HG03066 (cell line): ENCODE data around the gene GNS.
A peak's percentile ranks its signal among the peaks of the same experiment; 100 is the strongest.
"Not testable (repeated sequence)": the region's sequence is repeated elsewhere in the genome, so short reads cannot be mapped to it uniquely, and the experiment has no call there.

Source experiments
- ATAC-seq: cut with Tn5 transposase; IDR thresholded peaks from one replicate; pipeline ENCODE4 v1.9.1; 2021; ENCODE audit warnings: low read depth; ENCODE audit not compliant: unreplicated experiment

Gene GNS

DNA sequence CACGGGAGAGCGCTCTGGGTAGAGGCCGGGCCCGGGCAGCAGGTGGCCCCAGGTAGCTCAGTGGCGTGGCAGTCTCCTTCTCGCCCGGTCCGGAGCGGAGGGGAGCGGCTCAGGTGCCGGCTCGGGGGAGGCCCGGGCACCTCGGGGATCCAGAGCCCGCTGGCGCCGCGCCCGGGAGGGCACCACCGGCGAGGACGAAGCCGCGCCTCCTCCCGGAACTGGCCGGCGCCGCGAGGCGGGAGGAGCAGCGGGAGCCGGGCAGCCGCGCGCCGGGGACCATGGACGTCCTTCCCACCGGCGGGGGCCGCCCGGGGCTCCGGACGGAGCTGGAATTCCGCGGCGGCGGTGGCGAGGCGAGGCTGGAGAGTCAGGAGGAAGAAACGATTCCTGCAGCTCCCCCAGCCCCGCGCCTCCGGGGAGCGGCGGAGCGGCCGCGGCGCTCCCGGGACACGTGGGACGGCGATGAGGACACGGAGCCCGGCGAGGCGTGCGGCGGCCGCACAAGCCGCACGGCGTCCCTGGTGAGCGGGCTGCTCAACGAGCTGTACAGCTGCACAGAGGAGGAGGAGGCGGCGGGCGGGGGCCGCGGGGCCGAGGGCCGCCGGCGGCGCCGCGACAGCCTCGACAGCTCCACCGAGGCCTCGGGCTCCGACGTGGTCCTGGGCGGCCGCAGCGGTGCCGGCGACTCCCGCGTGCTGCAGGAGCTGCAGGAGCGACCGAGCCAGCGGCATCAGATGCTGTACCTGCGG is 21.5 kb upstream of the GNS start:
- peak; percentile 51 for ATAC-seq

DNA sequence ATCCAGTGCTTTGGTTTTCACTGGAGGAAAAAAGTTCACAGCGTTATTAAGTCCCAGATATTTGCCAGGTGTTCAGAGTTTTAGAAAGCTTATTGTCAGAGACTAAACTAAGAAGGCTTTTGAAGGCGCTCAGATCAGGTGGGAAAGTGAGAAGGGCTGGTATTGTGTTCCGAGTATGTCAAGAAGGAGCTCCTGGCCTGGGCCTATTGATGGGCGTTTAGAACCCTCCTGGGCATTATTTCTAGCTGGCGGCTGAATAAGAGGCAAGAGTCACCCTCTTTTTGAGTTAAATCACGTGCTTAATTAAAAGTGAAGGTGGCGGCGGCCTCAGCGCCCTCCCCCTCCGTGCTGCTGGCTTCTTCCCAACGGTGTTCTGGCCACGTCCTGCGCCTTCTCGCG is 20.9 kb upstream of the GNS start:
- ATAC-seq, result peak; percentile 16

DNA sequence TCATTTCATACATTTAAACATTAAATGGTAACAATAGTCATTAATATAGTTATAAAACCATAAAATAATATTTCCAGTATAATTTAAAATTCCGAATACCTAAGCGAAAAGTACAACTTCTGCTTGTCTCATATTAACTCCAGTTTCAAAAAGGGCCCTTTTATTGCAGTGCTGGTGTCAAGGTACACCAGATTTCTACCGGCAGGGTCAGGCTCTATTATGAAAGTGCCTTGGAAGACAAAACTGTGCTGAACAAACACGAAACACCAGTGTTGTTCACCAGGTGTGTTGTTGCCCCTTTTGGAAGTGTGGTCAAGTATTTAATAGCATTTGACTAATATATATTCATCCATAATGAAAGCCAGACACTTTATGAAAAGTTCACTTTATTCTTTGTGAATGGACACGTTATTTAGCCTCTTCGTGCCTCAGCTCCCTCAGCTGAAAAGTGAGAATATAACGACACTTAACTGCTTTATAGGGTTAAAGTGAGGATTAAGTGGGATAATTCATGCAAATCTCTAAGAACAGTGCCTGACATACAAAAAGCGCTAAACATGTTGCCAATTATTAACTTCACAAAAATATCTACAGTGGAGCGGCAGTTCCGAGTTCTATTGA is 20.3 kb upstream of the GNS start:
- no peak for ATAC-seq

DNA sequence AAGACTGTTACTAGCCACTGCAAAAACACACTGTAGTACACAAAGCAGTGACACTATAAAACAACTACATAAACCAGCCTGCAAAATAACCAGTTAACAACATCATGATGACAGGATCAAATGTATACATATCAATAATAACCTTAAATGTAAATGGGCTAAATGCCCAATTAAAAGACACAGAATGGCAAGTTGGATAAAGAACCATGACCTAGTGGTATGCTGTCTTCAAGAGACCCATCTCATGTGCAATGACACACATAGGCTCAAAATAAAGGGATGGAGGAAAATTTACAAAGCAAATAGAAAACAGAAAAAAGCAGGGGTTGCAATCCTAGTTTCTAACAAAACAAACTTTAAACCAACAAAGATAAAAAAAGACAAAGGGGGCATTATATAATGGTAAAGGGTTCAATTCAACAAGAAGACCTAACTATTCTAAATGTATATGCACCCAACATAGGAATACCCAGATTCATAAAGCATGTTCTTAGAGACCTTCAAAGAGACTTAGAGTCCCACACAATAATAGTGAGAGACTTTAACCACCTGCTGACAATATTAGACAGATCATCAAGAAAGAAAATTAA is 16.0 kb upstream of the GNS start:
- not testable (repeated sequence) for ATAC-seq

DNA sequence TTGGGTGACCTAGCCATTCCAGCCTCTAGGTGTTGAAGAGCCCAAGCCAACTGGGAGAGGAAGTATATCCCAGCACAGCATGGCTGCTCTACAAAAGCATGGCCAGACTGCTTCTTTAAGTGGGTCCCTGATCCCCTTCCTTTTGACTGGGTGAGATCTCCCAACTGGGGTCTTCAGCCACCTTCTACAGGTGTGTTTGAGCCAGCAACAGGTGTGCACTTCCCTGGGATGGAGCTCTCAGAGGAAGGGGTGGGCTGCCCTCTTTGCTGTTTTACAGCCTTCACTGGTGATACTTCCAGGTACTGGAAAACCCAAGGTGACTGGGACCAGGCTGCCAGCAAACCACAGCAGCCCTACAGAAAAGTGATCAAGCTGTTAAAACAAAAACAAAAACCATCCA is 14.2 kb upstream of the GNS start:
- no peak for ATAC-seq

DNA sequence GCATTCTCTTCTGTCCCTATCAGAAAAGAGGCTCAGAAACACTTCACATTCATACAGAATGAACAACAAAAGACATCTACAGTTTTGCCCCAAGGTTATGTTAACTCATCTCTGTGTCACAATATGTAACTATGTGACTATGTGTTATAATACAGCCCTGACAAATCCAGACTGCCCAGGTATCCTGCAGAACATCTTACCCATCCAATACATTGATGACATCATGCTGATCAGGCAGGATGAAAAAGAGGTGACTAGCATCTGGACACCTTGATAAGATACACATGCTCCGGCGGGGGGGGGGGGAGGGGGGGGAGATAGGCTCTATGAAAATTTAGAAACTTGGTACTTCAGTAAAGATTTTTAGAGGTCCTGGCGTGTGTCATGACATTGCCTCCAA is 8.3 kb upstream of the GNS start:
- no peak for ATAC-seq

DNA sequence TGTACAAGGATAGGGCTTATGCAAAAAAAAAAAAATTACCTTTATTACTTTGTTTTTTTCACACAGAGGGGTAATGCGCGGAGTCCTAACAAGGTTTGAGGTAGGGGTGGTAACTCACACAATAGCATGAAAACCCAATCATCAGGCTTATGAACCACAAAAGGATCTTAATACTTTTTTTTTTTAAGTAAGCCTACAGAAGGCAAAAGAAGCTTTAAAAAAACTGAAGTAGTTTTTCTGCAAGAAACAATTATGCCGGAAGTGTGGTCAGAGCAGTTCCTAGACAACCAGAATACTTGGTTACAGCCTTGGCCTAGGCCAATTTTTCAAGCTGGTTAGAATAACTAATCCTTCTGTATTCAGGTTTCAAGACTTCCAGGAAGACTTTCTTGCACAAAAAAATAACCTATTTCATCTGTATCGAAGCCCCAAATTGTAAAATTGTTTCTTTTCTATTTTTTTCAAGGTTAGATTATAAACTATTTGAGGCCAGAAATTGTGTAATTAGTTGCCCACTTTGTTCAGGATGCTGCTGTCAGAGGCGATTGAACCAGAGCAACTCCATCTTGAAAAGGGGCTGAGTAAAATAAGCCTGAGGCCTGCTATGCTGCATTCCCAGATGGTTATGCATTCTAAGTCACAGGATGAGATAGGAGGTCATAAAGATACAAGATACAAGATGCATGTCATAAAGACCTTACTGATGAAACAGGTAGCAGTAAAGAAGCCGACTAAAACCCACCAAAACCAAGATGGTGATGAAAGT is 1.8 kb upstream of the GNS start:
- no peak for ATAC-seq

DNA sequence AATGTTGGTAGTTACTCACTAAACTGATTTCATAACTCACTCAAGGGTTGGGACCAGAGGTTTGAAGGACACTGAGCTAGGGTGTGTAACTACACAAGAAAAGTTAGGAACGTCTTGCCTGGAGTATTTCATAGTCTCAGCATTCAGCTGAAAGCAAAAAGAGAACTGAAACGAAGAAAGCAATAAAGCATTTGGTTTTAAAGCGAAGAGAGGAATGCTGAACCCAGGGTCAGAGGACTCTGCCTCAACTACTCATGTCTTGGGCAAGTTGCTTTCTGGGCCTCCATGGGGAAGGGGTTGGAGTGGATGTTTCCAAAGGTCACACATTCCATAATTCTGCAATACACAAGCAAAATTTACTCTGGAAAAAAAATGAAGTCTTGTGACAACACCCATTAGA is 1.4 kb downstream of the GNS start:
- no peak for ATAC-seq

DNA sequence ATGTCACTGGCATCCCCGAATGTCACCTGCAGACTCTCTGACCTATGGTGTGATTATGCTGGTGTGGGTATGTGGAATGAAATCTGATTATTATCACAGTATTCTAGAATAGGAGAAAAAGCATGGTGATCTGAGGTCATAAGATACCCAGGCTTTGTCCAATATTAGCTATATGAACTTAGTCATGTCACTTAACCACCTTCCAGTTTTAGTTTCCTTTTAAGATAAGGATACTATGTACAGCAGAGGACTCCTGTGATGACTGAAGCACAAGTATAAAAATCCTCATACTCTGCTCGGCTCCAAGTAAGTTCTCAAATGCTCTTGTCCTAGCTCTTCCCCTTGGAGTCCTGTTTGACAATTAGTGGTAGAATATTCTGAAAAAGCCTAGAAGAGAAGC is 2.8 kb downstream of the GNS start:
- ATAC-seq, result no peak

DNA sequence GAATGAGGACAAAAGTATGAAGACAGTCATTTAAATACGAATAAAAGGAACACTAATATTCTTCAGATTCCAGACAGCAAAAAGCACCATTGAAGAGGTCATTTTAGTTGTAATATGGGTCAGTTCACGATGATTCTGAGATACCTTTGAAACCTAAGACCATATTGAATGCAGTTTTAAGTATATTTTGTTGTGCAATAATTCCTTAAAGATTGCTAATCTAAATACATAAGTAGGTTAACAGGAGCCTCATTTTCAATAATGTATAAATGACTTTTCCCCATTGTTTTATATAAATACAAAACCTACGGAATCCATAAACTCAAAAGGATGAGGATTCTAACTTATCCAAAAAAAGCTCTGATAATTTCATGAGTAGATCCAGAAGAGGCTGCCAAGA is 5.8 kb downstream of the GNS start:
- ATAC-seq, result no peak

DNA sequence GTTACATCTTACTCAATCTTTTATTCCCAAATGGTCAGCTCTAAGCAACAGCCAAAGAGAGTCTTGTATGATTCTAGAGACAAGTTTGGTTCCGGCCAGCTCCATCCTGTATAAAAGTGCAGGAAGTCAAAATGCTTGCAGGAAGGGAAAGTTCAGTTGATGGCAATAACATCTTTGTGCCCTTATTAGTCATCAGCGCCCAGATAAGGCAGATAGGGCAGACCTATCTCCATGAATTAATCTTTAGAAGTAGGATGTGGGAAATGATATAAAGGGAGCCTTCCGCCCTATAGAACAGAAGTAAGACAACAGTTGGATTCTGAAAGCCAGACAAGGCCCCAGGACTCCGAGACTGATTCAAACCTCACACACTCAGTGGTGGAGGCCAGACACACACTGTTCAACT is 6.4 kb downstream of the GNS start:
- ATAC-seq, result no peak

DNA sequence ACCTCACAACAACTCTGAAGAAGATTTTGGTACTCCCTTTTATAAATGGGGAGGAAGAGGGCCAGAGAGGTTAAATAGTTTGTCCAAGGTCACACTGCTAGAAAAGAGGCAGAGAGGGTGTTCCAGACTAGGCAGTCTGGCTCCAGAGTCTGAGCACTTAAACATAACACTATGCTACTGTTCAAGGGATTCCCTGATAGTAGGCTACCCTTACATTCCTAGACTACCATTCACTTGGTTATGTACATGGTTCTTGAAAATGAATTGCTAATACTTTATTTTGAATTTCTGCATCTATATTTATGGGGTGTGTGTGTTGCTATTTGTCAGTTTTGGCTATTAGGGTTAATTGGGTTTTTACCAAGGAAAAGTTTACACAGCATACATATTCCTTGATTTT is 7.2 kb downstream of the GNS start:
- no peak for ATAC-seq

DNA sequence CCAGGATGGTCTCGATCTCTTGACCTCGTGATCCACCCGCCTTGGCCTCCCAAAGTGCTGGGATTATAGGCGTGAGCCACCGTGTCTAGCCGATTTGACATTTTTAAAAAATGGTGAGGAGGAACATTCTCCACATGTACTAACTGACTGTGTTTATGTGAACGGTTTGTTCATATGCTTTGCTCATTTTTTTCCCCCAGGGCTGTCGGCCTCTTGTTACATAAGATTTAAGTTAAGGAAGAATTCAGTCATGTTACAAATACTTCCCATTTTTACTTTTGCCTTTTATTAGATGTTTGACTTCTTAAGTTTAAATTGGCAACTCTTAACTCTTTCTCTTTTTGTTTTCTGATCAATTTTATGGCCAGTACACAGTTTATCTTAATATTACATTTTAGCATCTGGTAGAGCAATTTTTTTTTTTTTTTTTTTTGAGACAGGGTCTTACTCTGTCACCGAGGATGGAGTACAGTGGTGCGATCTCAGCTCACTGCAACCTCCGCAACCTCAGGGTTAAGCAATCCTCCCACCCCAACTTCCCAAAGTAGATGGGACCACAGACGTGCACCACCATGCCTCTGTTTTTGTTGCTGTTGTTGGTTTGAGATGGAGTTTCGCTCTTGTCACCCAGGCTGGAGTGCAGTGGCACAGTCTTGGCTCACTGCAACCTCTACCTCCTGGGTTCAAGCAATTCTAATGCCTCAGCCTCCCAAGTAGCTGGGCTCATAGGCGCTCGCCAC is 9.6 kb downstream of the GNS start:
- ATAC-seq, result no peak

DNA sequence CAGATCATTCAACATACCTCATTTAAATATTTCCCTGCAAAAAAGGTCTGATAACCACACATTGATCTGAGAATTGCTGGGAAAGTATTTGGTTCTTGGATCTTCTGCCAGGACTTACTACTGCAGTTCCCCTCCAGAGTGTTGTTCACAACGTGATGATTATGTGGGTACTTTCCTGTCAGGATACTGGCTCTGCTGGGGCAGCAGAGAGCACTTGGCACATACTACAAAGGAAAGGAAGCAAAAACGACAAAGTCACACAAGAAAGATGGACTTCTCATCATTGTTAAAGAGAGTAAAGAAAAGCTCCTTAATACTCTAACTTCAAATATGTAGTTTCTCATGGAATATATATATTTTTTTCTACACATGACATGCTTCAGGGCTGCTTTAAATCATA is 11.5 kb downstream of the GNS start:
- ATAC-seq, result no peak

DNA sequence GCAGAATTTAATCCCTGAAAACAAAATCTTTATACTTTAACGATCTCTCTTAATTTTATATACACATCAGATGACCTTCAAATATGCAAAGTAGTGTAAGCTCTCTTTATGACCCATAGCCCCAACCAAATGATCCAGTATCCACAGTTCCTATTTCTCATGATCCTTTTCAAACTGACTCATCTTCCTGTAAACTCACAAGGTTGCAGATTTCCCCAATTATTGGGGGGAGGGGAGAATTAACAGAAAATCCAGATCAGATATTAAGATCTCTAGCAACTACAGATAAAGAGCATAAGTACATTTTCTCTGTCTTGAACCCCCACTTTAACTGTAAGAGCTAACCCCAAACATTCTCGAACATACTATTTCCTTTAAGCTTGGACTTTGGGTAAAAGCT is 12.5 kb downstream of the GNS start:
- ATAC-seq, result no peak

DNA sequence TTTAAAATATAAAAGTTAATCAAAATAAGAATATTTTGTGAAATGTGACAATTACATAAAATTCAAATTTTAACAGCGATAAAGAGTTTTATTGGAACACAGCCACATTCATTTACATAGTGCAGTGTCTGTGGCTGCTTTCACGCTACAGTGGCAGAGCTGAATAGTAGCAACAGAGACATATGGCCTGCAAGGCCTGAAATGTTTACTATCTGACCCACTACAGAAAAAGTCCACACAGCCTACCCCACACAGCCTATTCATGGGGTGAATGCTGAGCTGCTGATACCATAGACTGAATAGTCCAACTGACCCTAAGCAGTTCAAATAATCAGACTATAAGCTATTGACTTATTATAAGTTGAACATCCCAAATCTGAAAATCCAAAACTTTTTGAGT is 13.2 kb downstream of the GNS start:
- no peak for ATAC-seq

DNA sequence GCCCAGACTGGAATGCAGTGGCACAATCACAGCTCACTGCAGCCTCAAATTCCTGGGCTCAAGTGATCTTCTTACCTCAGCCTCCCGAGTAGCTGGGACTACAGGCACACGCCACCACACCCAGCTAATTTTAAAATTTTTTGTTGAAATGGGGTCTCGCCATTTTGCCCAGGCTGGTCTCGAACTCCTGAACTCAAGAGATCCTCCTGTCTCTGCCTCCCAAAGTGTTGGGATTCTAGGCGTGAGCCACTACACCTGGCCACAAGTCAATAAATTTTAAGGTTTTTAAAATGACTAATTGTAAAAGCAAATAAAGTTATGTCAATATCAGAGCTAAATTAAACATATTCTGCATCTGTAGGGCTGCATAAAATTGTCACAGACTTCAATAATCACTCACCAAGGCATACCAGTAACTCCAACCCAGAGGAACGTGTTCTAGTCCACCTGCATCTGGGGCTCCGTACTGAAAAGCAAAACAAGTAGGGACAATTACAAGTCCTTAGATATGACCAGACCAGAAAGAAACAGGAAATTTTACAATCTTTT is 13.9 kb downstream of the GNS start:
- ATAC-seq, result no peak

DNA sequence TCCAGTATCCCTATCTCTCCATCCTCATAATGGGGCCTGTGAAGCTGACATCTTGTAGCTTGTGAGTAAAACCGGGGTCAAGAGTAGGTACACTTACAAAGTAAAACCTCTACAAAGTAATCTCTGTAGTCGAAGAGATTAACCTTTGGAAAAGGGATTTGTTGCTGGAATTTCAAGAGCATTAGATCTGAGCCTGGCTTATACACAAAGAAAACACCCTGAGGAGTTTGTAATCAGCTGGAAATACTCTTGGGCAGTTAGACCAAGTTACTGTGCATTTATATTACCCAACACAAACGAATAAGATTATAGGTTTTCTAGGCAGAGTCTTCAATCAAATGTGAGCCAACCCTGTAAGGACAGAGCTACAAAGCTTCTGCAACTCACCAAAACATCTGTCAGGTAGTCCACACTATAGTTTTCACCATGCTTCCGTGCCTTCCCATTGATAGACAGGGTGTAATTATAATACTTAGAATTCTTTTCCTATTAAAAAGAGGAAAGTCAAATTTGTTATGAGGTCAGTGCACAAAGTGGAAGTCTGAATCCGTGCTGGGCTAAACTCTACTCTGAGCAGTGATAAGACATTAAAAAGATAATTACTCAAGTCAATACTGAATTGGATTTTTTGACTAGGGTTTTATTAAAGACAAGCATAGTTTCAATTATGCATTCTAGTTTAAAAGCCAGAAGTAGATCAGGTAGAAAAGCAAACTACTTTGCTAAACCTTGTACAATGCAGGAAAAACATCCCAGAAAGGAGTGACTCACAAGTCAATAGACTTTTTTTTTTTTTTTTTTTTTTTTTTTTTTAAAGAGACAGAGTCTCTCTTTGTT is 14.6 kb downstream of the GNS start:
- ATAC-seq, result no peak

DNA sequence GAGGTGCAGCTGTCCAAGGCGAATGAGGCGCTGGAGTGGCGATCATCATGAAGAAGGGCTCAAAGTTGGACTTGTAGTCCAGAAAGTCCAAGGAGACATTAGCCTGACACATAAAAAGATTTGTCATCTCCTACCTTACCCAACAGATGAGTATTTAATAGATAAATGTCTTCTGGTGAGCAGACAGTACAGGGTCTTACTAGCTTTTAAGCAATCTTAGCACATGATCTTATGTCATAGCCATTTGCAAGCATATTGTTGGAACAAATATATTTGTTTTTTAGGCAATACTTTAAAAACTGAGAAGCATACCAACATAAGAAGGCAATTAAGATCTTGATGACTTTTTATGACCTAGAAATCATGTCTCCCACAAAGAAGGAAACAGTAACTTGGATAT is 16.0 kb downstream of the GNS start:
- ATAC-seq, result no peak

DNA sequence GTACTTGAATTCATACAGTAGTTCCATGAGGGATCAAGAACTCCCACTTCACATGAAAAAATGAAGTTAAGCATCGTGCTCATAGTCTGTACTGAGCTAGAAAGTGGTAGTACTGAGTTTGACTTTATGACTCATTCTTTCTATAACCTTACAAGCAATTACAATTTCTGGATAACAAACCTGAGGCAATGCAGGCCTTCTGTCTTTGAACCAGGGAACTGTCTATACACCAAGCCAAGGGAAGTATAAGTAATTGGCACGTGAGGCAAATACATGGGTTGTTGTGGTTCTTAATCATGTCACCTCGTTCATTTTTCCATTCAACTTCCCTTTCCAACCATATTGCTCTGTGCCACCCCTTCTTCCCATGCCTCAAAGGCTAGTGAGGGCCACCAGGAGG is 16.8 kb downstream of the GNS start:
- ATAC-seq, result no peak
